ENCODE results near the gene NRCAM.

Gene NRCAM

GRCh38 chr7:108322046-108322445, 134.2 kb downstream of the NRCAM start:
- H3K4me1 Mint-ChIP-seq, result peaks cover under 1% of the 10 kb centered on the region
- H3K4me3 Mint-ChIP-seq, result no peak overlapping the region
- DNase-seq (ENCODE audit: low spot score in 2 of 2) (no peak), ATAC-seq (ENCODE audit: low read depth) (no peak)
- H3K27me3 Mint-ChIP-seq, result no peaks in the 10 kb centered on the region
- no peaks in the 10 kb centered on the region for H3K9me3 Mint-ChIP-seq
- no peak overlapping the region for H3K27ac Mint-ChIP-seq
- no peaks in the 10 kb centered on the region for H3K36me3 Mint-ChIP-seq

GRCh38 chr7:108321359-108321758, 134.9 kb downstream of the NRCAM start:
- no peak overlapping the region for H3K27ac Mint-ChIP-seq
- no peaks in the 10 kb centered on the region for H3K9me3 Mint-ChIP-seq
- DNase-seq (ENCODE audit: low spot score in 2 of 2) (no peak), ATAC-seq (ENCODE audit: low read depth) (no peak)
- H3K27me3 Mint-ChIP-seq, result no peaks in the 10 kb centered on the region
- no peaks in the 10 kb centered on the region for H3K4me1 Mint-ChIP-seq
- no peak overlapping the region for H3K4me3 Mint-ChIP-seq
- H3K36me3 Mint-ChIP-seq, result no peaks in the 10 kb centered on the region

GRCh38 chr7:108316708-108317107, 139.5 kb downstream of the NRCAM start:
- H3K4me1 Mint-ChIP-seq, result no peaks in the 10 kb centered on the region
- H3K27me3 Mint-ChIP-seq, result no peaks in the 10 kb centered on the region
- H3K9me3 Mint-ChIP-seq, result no peaks in the 10 kb centered on the region
- DNase-seq (ENCODE audit: low spot score in 2 of 2), result no peak
- no peak overlapping the region for H3K27ac Mint-ChIP-seq
- no peak overlapping the region for H3K4me3 Mint-ChIP-seq
- H3K36me3 Mint-ChIP-seq, result no peaks in the 10 kb centered on the region
- no peak for ATAC-seq (ENCODE audit: low read depth)

GRCh38 chr7:108314551-108314950, 141.7 kb downstream of the NRCAM start:
- H3K27ac Mint-ChIP-seq, result no peak overlapping the region
- no peaks in the 10 kb centered on the region for H3K36me3 Mint-ChIP-seq
- no peaks in the 10 kb centered on the region for H3K27me3 Mint-ChIP-seq
- no peak for ATAC-seq (ENCODE audit: low read depth)
- DNase-seq (ENCODE audit: low spot score in 2 of 2), result no peak
- H3K9me3 Mint-ChIP-seq, result no peaks in the 10 kb centered on the region
- no peak overlapping the region for H3K4me3 Mint-ChIP-seq
- no peaks in the 10 kb centered on the region for H3K4me1 Mint-ChIP-seq

GRCh38 chr7:108314049-108314448, 142.2 kb downstream of the NRCAM start:
- Mint-ChIP-seq H3K36me3 (no peaks in the 10 kb centered on the region), H3K9me3 (no peaks in the 10 kb centered on the region), H3K4me1 (no peaks in the 10 kb centered on the region), H3K27me3 (no peaks in the 10 kb centered on the region), H3K4me3 (no peak overlapping the region), H3K27ac (no peak overlapping the region)
- DNase-seq (ENCODE audit: low spot score in 2 of 2), result no peak
- ATAC-seq (ENCODE audit: low read depth), result no peak

- Mint-ChIP-seq H3K9me3 (no peaks in the 10 kb centered on the region), H3K4me3 (no peak overlapping the region), H3K4me1 (no peaks in the 10 kb centered on the region), H3K27ac (no peak overlapping the region), H3K27me3 (no peaks in the 10 kb centered on the region), H3K36me3 (no peaks in the 10 kb centered on the region)
- no peak for DNase-seq (ENCODE audit: low spot score in 2 of 2)
- ATAC-seq (ENCODE audit: low read depth), result no peak
Observed at GRCh38 chr7:108313086-108313485, 143.2 kb downstream of the NRCAM start.

- Mint-ChIP-seq H3K27ac (no peak overlapping the region), H3K4me3 (no peak overlapping the region), H3K9me3 (no peaks in the 10 kb centered on the region), H3K27me3 (no peaks in the 10 kb centered on the region), H3K36me3 (no peaks in the 10 kb centered on the region), H3K4me1 (no peaks in the 10 kb centered on the region)
- no peak for DNase-seq (ENCODE audit: low spot score in 2 of 2)
- no peak for ATAC-seq (ENCODE audit: low read depth)
Observed at GRCh38 chr7:108311446-108312168, 144.6 kb downstream of the NRCAM start.

GRCh38 chr7:108310351-108310750, 145.9 kb downstream of the NRCAM start:
- Mint-ChIP-seq H3K36me3 (no peaks in the 10 kb centered on the region), H3K27me3 (peaks cover 2% of the 10 kb centered on the region), H3K27ac (no peak overlapping the region), H3K4me3 (no peak overlapping the region), H3K9me3 (no peaks in the 10 kb centered on the region), H3K4me1 (no peaks in the 10 kb centered on the region)
- DNase-seq (ENCODE audit: low spot score in 2 of 2), result no peak
- ATAC-seq (ENCODE audit: low read depth), result no peak

- ATAC-seq (ENCODE audit: low read depth), result no peak
- Mint-ChIP-seq H3K4me1 (no peaks in the 10 kb centered on the region), H3K4me3 (no peak overlapping the region), H3K9me3 (no peaks in the 10 kb centered on the region), H3K27me3 (peaks cover 2% of the 10 kb centered on the region), H3K27ac (no peak overlapping the region), H3K36me3 (no peaks in the 10 kb centered on the region)
- no peak for DNase-seq (ENCODE audit: low spot score in 2 of 2)
Observed at GRCh38 chr7:108308903-108309302, 147.3 kb downstream of the NRCAM start.

- peaks cover 2% of the 10 kb centered on the region for H3K27me3 Mint-ChIP-seq
- no peak for ATAC-seq (ENCODE audit: low read depth)
- no peak overlapping the region for H3K27ac Mint-ChIP-seq
- DNase-seq (ENCODE audit: low spot score in 2 of 2), result no peak
- no peaks in the 10 kb centered on the region for H3K36me3 Mint-ChIP-seq
- H3K9me3 Mint-ChIP-seq, result no peaks in the 10 kb centered on the region
- no peaks in the 10 kb centered on the region for H3K4me1 Mint-ChIP-seq
- H3K4me3 Mint-ChIP-seq, result no peak overlapping the region
Observed at GRCh38 chr7:108308276-108308675, 148.0 kb downstream of the NRCAM start.

- peaks cover 3% of the 10 kb centered on the region for H3K27me3 Mint-ChIP-seq
- no peak overlapping the region for H3K27ac Mint-ChIP-seq
- no peaks in the 10 kb centered on the region for H3K36me3 Mint-ChIP-seq
- H3K4me1 Mint-ChIP-seq, result no peaks in the 10 kb centered on the region
- ATAC-seq (ENCODE audit: low read depth), result no peak
- no peak overlapping the region for H3K4me3 Mint-ChIP-seq
- no peak for DNase-seq (ENCODE audit: low spot score in 2 of 2)
- no peaks in the 10 kb centered on the region for H3K9me3 Mint-ChIP-seq
Observed at GRCh38 chr7:108307595-108307994, 148.6 kb downstream of the NRCAM start.

- H3K4me1 Mint-ChIP-seq, result no peaks in the 10 kb centered on the region
- H3K9me3 Mint-ChIP-seq, result no peaks in the 10 kb centered on the region
Observed at GRCh38 chr7:108307194-108307593, 149.0 kb downstream of the NRCAM start.

GRCh38 chr7:108303332-108303731, 152.9 kb downstream of the NRCAM start:
- Mint-ChIP-seq H3K4me3 (no peak overlapping the region), H3K36me3 (no peaks in the 10 kb centered on the region), H3K9me3 (no peaks in the 10 kb centered on the region), H3K27ac (no peak overlapping the region), H3K27me3 (peaks cover 3% of the 10 kb centered on the region), H3K4me1 (no peaks in the 10 kb centered on the region)
- ATAC-seq (ENCODE audit: low read depth), result no peak
- no peak for DNase-seq (ENCODE audit: low spot score in 2 of 2)

More at GRCh38 chr7:108307194-108307593, 149.0 kb downstream of the NRCAM start:
- ATAC-seq (ENCODE audit: low read depth) (no peak), DNase-seq (ENCODE audit: low spot score in 2 of 2) (no peak)
- H3K36me3 Mint-ChIP-seq, result no peaks in the 10 kb centered on the region
- H3K27ac Mint-ChIP-seq, result no peak overlapping the region
- no peak overlapping the region for H3K4me3 Mint-ChIP-seq
- H3K27me3 Mint-ChIP-seq, result peaks cover 3% of the 10 kb centered on the region

- Mint-ChIP-seq H3K9me3 (no peaks in the 10 kb centered on the region), H3K36me3 (no peaks in the 10 kb centered on the region), H3K27me3 (peaks cover 3% of the 10 kb centered on the region), H3K27ac (no peak overlapping the region), H3K4me1 (no peaks in the 10 kb centered on the region), H3K4me3 (no peak overlapping the region)
- ATAC-seq (ENCODE audit: low read depth) (no peak), DNase-seq (ENCODE audit: low spot score in 2 of 2) (no peak)
Observed at GRCh38 chr7:108301387-108301786, 154.8 kb downstream of the NRCAM start.

- DNase-seq (ENCODE audit: low spot score in 2 of 2), result no peak
- no peak overlapping the region for H3K27ac Mint-ChIP-seq
- H3K27me3 Mint-ChIP-seq, result peaks cover 2% of the 10 kb centered on the region
Observed at GRCh38 chr7:108299251-108299973, 156.8 kb downstream of the NRCAM start.

More at GRCh38 chr7:108299251-108299973, 156.8 kb downstream of the NRCAM start:
- no peak for ATAC-seq (ENCODE audit: low read depth)
- no peaks in the 10 kb centered on the region for H3K36me3 Mint-ChIP-seq
- peaks cover 5% of the 10 kb centered on the region for H3K4me1 Mint-ChIP-seq
- no peak overlapping the region for H3K4me3 Mint-ChIP-seq
- H3K9me3 Mint-ChIP-seq, result no peaks in the 10 kb centered on the region

Measured in memory B cell (primary cell).